CD4-positive, alpha-beta T cell treated with Interleukin-10 for 1 hour (primary cell): ENCODE data around the gene DLG1.
"Not testable (repeated sequence)": the region's sequence is repeated elsewhere in the genome, so short reads cannot be mapped to it uniquely, and the experiment has no call there.

ENCODE experiments used
- DNase-seq: peaks from one replicate; pipeline ENCODE4 v3.0.0-alpha.2; 2020

DLG1 gene

GRCh38 chr3:197285557-197285956 is 12.9 kb downstream of the DLG1 start:
- DNase-seq, result no peak

- no peak for DNase-seq
These were observed 15.4 kb downstream of the DLG1 start for GRCh38 chr3:197283045-197283444.

- DNase-seq, result no peak
These were observed 16.6 kb downstream of the DLG1 start for GRCh38 chr3:197281849-197282248.

- DNase-seq, result no peak
These were observed 18.3 kb downstream of the DLG1 start for GRCh38 chr3:197280156-197280555.

- DNase-seq, result no peak
These were observed 19.5 kb downstream of the DLG1 start for GRCh38 chr3:197278933-197279332.

GRCh38 chr3:197276808-197277207 is 21.6 kb downstream of the DLG1 start:
- DNase-seq, result not testable (repeated sequence)

GRCh38 chr3:197270558-197271317 is 27.7 kb downstream of the DLG1 start:
- DNase-seq, result no peak

- DNase-seq, result no peak
These were observed 29.4 kb downstream of the DLG1 start for GRCh38 chr3:197269024-197269423.

- DNase-seq, result no peak
These were observed 30.1 kb downstream of the DLG1 start for GRCh38 chr3:197268294-197268693.

GRCh38 chr3:197266331-197266730 is 32.1 kb downstream of the DLG1 start:
- DNase-seq, result no peak

GRCh38 chr3:197262709-197263108 is 35.7 kb downstream of the DLG1 start:
- DNase-seq, result no peak

- no peak for DNase-seq
These were observed 37.3 kb downstream of the DLG1 start for GRCh38 chr3:197261164-197261509.

GRCh38 chr3:197260491-197261163 is 37.8 kb downstream of the DLG1 start:
- no peak for DNase-seq

- DNase-seq, result no peak
These were observed 39.3 kb downstream of the DLG1 start for GRCh38 chr3:197259096-197259495.

GRCh38 chr3:197258168-197258755 is 40.1 kb downstream of the DLG1 start:
- DNase-seq, result no peak

GRCh38 chr3:197257711-197258110 is 40.7 kb downstream of the DLG1 start:
- no peak for DNase-seq

GRCh38 chr3:197256836-197257444 is 41.5 kb downstream of the DLG1 start:
- DNase-seq, result peak; percentile 64

- no peak for DNase-seq
These were observed 42.3 kb downstream of the DLG1 start for GRCh38 chr3:197256104-197256503.

GRCh38 chr3:197253238-197253947 is 45.0 kb downstream of the DLG1 start:
- peak; percentile 10 for DNase-seq

GRCh38 chr3:197249542-197249941 is 48.9 kb downstream of the DLG1 start:
- no peak for DNase-seq

GRCh38 chr3:197248341-197248740 is 50.1 kb downstream of the DLG1 start:
- no peak for DNase-seq

- DNase-seq, result no peak
These were observed 53.7 kb downstream of the DLG1 start for GRCh38 chr3:197244751-197245150.

GRCh38 chr3:197242784-197243432 is 55.5 kb downstream of the DLG1 start:
- no peak for DNase-seq
